HG02852 (cell line): ENCODE data around the gene PLEKHN1.
"Not testable (repeated sequence)": the region's sequence is repeated elsewhere in the genome, so short reads cannot be mapped to it uniquely, and the experiment has no call there.

Source experiments
- ATAC-seq: cut with Tn5 transposase; IDR thresholded peaks from one replicate; pipeline ENCODE4 v1.9.1; 2021; ENCODE audit warnings: mild to moderate bottlenecking, moderate library complexity; ENCODE audit not compliant: unreplicated experiment

The PLEKHN1 gene

GRCh38 chr1:991275-991674 lies 25.0 kb downstream of the PLEKHN1 start:
- not testable (repeated sequence) for ATAC-seq

GRCh38 chr1:991895-992294 lies 25.6 kb downstream of the PLEKHN1 start:
- no peak for ATAC-seq

GRCh38 chr1:992362-992761 lies 26.1 kb downstream of the PLEKHN1 start:
- ATAC-seq, result no peak

- ATAC-seq, result no peak
Observed at GRCh38 chr1:993379-993995, 27.2 kb downstream of the PLEKHN1 start.

GRCh38 chr1:994546-994945 lies 28.3 kb downstream of the PLEKHN1 start:
- ATAC-seq, result not testable (repeated sequence)

- ATAC-seq, result no peak
Observed at GRCh38 chr1:995665-996633, 29.7 kb downstream of the PLEKHN1 start.

- ATAC-seq, result no peak
Observed at GRCh38 chr1:996851-997712, 30.8 kb downstream of the PLEKHN1 start.

GRCh38 chr1:997713-997992 lies 31.4 kb downstream of the PLEKHN1 start:
- ATAC-seq, result no peak

GRCh38 chr1:997993-998744 lies 31.9 kb downstream of the PLEKHN1 start:
- no peak for ATAC-seq

GRCh38 chr1:998745-998994 lies 32.4 kb downstream of the PLEKHN1 start:
- ATAC-seq, result no peak

- no peak for ATAC-seq
Observed at GRCh38 chr1:998995-999724, 32.9 kb downstream of the PLEKHN1 start.

GRCh38 chr1:999725-1000356 lies 33.6 kb downstream of the PLEKHN1 start, which contains the start of gene HES4:
Gene HES4, minus strand, starts transcription at chr1:1000097. Its CDS starts 124 bp downstream, at chr1:999973.
- no peak for ATAC-seq

GRCh38 chr1:1000357-1001056 lies 34.2 kb downstream of the PLEKHN1 start:
- ATAC-seq, result no peak

GRCh38 chr1:1001057-1001783 lies 34.9 kb downstream of the PLEKHN1 start:
- no peak for ATAC-seq

GRCh38 chr1:1003618-1004419 lies 37.5 kb downstream of the PLEKHN1 start:
- ATAC-seq, result no peak

- no peak for ATAC-seq
Observed at GRCh38 chr1:1004420-1004779, 38.1 kb downstream of the PLEKHN1 start.

- ATAC-seq, result no peak
Observed at GRCh38 chr1:1004780-1005697, 38.8 kb downstream of the PLEKHN1 start.
